ENCODE data around the gene CCNL2.
"Not testable (repeated sequence)": the region's sequence is repeated elsewhere in the genome, so short reads cannot be mapped to it uniquely, and the experiment has no call there.

Gene CCNL2

GRCh38 chr1:1399187-1399871 is at the start of gene CCNL2:
CCNL2 (minus strand) TSS chr1:1399335; CDS start chr1:1399306, 29 bp downstream.
- DNase-seq = peak; percentile 94 to 95

DNA sequence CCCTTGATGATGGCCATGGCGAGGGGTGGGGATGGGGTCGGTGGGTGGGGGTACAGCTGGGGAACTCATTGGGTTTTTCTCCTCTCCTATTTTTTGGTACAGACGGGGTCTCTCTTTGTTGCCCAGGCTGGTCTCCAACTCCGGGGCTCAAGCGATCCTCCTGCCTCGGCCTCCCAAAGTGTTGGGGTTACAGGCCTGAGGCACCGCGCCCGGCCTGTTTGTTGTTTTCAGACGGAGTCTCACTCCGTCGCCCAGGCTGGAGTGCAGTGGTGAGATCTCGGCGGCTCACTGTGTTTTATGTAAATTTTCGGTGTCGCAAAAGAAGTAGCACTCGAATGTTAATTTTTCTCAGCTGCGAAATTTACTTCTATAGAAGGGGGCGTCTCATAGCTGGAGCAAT is 47.5 kb upstream of the CCNL2 start:
- DNase-seq = not testable (repeated sequence)

GRCh38 chr1:1442069-1442770 is 43.1 kb upstream of the CCNL2 start:
- no peak for DNase-seq

DNA sequence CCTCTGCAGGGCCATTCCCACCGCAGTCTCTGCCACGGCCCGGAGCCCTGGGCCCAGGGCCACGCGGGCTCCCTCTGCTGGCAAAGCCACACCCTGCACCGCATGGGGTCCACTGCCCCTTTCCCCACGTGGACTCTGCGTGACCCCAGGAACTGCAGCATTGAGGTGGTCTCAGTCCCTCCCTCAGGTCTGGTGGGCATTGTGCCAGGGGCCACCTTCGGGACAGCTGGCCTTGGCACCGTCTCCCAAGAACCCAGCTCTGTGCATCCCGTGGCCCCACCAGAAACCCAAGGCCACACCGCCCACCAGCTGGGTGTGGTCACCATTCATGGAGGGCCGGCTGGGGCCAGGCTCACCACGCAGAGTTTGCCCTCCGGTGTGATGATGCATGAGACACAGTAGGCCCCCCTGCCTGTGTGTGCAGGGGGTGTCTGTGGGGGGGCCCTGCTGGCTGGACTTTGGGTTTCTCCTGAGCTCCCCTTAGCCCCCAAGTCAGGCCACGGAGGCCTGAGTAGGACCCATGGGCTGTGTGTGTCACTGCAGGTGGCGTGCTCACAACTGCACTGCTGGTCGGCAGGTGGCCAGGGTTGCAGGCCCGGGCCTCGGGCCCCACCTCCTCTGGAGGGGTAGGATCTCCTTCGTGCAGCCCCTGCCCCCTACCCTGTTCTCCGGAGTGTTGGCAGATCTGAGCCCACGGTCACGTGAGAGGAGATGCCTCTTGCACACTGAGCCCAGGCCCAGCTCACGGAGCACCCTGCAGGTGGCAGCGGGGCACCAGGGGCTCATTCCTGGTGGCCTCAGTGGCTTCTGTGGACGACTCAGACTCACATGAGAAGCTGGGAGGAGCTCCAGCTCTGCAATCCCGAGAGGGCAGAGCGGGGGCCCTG is 42.1 kb upstream of the CCNL2 start:
- peak; percentile 12 to 26 for DNase-seq

GRCh38 chr1:1440262-1441001 is 41.3 kb upstream of the CCNL2 start:
- no peak for DNase-seq

- no peak for DNase-seq
Observed at GRCh38 chr1:1439546-1440261, 40.6 kb upstream of the CCNL2 start.

- DNase-seq = no peak
Observed at GRCh38 chr1:1438531-1439381, 39.6 kb upstream of the CCNL2 start.

DNA sequence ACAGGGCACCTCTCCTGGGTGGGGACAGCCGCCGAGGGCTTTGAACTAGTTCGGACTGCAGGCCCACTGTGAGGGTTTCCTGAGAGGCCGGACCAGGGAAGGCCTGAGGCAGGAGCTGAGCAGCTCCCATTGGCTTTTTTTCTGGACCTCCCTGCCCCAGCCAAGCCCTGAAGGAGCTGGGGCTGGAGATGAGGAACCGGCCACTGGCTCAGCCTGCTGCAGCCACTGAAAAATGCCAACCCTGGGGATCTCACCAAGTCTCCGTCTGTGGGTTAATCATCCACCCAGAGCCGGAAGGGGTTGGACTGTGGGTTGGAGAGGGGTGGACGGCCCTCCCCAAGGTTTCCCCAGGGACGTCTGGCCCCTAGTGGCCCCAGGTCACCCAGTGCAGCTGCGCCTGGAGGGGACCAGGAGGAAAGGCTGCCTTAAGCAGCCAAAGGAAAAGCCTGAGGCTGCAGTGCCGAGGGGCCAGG is 38.8 kb upstream of the CCNL2 start:
- DNase-seq = peak; percentile 16 to 22

DNA sequence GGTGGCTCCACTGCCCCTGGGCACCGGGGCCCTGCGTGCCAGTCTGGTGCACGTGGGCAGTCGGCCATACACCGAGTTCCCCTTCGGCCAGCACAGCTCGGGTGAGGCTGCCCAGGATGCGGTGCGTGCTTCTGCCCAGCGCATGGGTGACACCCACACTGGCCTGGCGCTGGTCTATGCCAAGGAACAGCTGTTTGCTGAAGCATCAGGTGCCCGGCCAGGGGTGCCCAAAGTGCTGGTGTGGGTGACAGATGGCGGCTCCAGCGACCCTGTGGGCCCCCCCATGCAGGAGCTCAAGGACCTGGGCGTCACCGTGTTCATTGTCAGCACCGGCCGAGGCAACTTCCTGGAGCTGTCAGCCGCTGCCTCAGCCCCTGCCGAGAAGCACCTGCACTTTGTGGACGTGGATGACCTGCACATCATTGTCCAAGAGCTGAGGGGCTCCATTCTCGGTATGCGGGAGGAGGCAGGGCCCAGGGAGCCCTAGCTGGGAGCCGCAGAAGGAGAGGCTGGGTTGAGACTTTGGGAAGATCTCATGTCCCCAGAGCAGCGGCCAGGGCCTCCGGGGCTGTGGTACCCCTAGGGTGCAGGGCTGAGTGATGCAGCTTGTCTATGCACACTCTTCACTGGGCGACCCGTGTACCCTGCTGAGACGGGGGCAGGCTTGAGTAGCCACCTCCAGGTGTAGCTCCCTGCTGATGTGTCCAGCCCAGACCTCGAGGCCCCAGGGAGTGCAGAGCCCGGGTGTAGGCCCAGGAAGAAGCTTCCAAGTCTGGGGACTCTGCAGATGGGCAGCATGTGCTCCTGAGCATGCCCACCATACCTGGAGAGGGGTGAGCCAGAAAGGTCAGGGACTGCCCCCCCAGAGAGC is 38.1 kb upstream of the CCNL2 start:
- DNase-seq = no peak

- DNase-seq = no peak
Observed at GRCh38 chr1:1436630-1437032, 37.5 kb upstream of the CCNL2 start.

DNA sequence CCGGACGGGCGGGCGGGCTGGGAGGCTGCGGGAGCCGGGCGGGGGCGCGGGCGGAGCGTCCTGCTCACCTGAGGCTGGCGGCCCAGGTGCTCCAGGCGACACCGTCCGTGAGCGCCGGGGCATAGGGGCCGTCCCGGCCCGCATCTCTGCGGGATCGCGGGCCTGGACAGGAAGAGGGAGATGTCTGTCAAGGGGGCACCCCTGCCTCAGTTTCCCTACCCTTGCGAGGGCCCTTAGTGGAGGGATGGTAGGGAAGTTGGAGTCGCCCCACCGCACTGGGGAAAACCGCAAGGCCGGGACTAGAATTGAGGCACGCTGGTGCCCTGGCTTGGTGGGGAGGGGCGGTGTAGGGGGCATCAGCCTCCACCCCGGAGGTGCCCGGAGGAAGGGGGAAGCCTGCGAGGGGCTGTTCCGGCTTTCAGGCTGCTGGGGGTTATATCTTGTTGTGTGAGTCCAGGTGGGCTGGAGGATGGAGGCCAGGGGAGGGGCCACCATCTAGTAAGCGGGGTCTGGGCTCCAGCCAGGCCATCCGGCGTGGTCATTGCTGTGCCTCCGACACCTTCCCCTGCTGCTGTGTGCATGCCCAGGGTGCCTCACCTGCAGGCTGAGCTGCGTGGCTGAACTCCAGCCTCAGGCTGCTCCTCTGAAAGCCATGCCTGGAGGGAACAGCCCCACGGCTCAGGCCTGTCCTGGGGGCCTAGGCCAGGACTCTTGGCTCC is 36.9 kb upstream of the CCNL2 start:
- DNase-seq = no peak

DNA sequence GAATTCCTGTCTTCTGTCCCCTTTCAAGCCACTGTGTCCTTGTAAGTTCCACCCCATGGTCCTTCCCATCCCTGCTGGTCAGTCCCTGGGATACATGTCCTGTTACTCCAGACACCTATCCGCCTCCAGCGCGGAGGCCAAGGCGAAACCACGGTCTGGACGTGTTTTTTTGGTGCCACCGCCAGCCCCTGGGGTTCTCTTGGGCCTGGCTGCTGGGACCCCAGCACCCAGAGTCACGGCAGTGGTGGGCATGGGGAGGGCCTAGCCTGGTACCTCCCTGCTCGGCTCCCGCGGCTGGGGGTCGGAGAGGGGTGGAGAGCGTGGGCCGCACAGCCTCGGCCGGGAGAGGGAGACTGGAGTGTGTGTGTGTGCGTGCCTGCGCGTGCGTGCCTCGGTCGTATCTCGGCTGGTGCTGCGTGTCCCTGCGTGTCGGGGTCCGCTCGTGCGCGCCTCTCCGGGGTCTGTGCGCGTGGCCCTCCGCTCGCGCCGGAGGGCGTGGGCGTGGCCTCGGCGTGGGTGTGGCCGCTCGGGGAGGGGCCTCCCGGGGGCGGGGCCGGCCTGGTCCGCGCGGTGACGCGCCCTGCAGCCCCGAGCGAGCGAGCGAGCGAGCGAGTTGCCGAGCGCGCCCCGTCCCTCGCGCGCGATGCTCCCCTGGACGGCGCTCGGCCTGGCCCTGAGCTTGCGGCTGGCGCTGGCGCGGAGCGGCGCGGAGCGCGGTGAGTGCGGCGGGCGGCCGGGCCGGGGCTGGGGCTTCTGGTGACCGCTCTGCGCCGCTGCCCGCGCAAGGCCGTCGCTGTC is 36.2 kb upstream of the CCNL2 start, which contains the start of gene VWA1:
VWA1 (plus strand) TSS at position 585 of the 798 bp plus-strand sequence; CDS start at position 644, 59 bp downstream.
- peak in 1 of 2 experiments; percentile 23 for DNase-seq

DNA sequence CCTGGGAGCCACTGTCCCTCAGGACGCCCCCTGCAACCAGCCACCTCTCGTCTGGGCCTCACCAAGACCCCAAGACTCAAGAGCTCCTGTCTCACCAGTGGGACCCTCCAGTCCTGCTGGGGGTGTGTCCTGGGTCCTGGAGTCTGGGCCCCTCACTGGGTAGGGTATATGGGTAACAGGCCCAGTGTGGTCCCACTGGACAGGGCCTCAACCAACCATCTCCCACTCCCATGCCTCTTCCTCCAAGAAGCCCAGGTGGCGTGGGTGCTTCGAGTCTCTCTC is 35.6 kb upstream of the CCNL2 start:
- DNase-seq = no peak

GRCh38 chr1:1434131-1434823 is 35.1 kb upstream of the CCNL2 start:
- DNase-seq = no peak

DNA sequence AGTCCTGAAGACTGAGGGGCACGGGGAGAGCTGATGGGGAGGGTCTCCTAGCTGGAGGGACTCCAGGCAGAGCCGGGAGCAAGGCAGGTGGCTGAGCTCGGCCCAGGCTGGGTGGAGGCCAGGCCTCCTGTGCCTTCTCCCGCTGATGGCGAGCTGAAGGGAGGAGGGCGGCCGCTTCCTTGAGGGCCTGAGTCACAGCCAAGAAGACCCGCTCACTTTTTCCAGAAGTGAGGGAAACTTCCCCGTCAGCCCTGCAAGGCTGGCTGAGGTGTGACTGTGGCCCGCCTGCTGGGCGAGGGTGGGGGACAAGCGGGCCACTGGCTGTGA is 34.6 kb upstream of the CCNL2 start:
- DNase-seq = no peak

- no peak for DNase-seq
Observed at GRCh38 chr1:1432951-1433803, 34.0 kb upstream of the CCNL2 start.
